ENCODE data around the gene CCDC170.
"Not testable (repeated sequence)": the region's sequence is repeated elsewhere in the genome, so short reads cannot be mapped to it uniquely, and the experiment has no call there.

CCDC170 gene

GRCh38 chr6:151494235-151494935 lies 568 bp downstream of the CCDC170 start:
- no peak for DNase-seq

GRCh38 chr6:151494936-151495320 lies 1.1 kb downstream of the CCDC170 start:
- DNase-seq = no peak

- DNase-seq = no peak
These were observed 1.6 kb downstream of the CCDC170 start for GRCh38 chr6:151495380-151495779.

GRCh38 chr6:151497905-151498304 lies 4.1 kb downstream of the CCDC170 start:
- DNase-seq = no peak

- DNase-seq = no peak
These were observed 4.5 kb downstream of the CCDC170 start for GRCh38 chr6:151498327-151498726.

GRCh38 chr6:151499551-151499950 lies 5.7 kb downstream of the CCDC170 start:
- DNase-seq = no peak

GRCh38 chr6:151501511-151502136 lies 7.8 kb downstream of the CCDC170 start:
- no peak for DNase-seq

GRCh38 chr6:151502499-151502898 lies 8.7 kb downstream of the CCDC170 start:
- no peak for DNase-seq

GRCh38 chr6:151506761-151507160 lies 12.9 kb downstream of the CCDC170 start:
- no peak for DNase-seq

GRCh38 chr6:151509048-151509447 lies 15.2 kb downstream of the CCDC170 start:
- DNase-seq = no peak

- no peak for DNase-seq
These were observed 18.7 kb downstream of the CCDC170 start for GRCh38 chr6:151512481-151512880.

- DNase-seq = no peak
These were observed 20.3 kb downstream of the CCDC170 start for GRCh38 chr6:151514000-151514730.

- DNase-seq = not testable (repeated sequence)
These were observed 25.2 kb downstream of the CCDC170 start for GRCh38 chr6:151518992-151519391.

GRCh38 chr6:151523034-151523433 lies 29.2 kb downstream of the CCDC170 start:
- DNase-seq = no peak

- no peak for DNase-seq
These were observed 30.2 kb downstream of the CCDC170 start for GRCh38 chr6:151524059-151524458.

GRCh38 chr6:151534576-151534975 lies 40.8 kb downstream of the CCDC170 start:
- DNase-seq = no peak

GRCh38 chr6:151535476-151536187 lies 41.8 kb downstream of the CCDC170 start:
- no peak for DNase-seq

GRCh38 chr6:151536188-151536479 lies 42.3 kb downstream of the CCDC170 start:
- no peak for DNase-seq

- no peak for DNase-seq
These were observed 43.7 kb downstream of the CCDC170 start for GRCh38 chr6:151537556-151537955.

- DNase-seq = no peak
These were observed 45.9 kb downstream of the CCDC170 start for GRCh38 chr6:151539506-151540268.

GRCh38 chr6:151544453-151544852 lies 50.6 kb downstream of the CCDC170 start:
- no peak for DNase-seq

GRCh38 chr6:151544884-151545283 lies 51.1 kb downstream of the CCDC170 start:
- DNase-seq = not testable (repeated sequence)
